Right lung (tissue), 5 donors: Measurements from ENCODE around the gene GALNT17. TPM values are rescaled to one million over a fixed set of nuclear protein-coding genes. Genes with fewer than 3 reads are reported as not detected.

ENCODE experiments used
- DNase-seq, 2 donors: peaks; one replicate each; pipeline ENCODE4 v3.0.0-alpha.2; 2013
- polyA plus RNA-seq, 5 donors: library from polyadenylated mRNA; unstranded; fragments of 120-200 nt; gene quantifications; one replicate each; pipeline versions ENCODE4 v1.2.1 to v1.2.3, GENCODE V29; 2013; ENCODE audit warnings: inconsistent platforms in 1 of 5, low replicate concordance in 1 of 5; ENCODE audit not compliant: insufficient read length in 5 of 5, insufficient read depth in 1 of 5

Gene GALNT17
- polyA plus RNA-seq, 5 donors = 5.9 to 22.2 (median 10.7) TPM

DNA sequence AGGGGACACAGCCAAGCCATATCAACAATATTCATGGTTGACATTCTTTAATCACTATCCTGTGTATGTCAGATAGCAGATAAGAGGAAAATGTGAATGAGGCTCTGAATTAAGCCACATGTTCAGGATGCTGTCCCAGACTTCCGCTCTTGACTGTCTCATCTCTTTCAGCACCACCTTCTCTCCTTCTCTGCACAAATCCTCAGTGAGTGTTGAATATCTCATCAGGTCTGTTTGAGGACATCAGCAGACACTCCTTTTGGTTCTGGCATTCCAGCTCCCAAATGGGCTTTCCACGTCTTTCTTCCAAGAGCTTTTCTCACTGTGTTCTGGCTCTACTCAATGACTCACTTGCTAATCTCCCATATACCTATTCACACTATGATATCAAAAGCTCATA lies 321.7 kb downstream of the GALNT17 start:
- DNase-seq = no peak

DNA sequence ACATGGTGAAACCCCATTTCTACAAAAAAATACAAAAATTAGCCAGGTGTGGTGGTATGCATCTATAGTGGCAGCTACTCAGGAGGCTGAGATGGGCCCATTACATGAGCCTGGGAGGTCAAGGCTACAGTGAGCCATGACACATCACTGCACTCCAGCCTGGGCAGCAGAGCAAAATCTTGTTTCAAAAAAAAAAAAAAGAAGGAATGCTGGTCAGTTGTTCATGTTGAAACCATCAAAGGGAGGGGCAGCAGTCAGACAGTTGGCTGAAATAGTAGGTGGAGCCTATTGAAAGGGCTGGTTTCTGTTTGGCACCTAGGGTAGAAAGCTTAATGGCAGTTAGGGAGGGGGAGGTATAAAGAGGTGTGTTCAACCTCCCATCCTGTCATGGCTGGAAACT lies 323.0 kb downstream of the GALNT17 start:
- DNase-seq = no peak

DNA sequence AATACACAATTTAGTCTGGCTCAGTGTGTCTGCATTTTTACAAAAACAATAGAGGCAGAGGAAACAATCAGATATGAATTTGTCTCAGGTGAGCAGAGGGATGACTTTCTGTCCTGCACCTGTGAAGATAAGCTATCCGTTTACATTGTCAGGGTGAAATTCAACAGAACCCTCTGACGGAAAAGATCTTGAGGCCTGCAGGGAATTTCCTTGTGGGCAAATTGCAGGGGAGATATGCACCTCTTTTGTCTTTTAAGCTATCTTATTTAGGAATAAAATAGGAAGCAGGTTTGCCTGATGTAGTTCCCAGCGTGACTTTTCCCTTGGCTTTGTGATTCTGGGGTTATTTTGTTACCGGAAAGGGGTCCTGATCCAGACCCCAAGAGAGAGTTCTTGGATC lies 325.1 kb downstream of the GALNT17 start:
- no peak for DNase-seq

DNA sequence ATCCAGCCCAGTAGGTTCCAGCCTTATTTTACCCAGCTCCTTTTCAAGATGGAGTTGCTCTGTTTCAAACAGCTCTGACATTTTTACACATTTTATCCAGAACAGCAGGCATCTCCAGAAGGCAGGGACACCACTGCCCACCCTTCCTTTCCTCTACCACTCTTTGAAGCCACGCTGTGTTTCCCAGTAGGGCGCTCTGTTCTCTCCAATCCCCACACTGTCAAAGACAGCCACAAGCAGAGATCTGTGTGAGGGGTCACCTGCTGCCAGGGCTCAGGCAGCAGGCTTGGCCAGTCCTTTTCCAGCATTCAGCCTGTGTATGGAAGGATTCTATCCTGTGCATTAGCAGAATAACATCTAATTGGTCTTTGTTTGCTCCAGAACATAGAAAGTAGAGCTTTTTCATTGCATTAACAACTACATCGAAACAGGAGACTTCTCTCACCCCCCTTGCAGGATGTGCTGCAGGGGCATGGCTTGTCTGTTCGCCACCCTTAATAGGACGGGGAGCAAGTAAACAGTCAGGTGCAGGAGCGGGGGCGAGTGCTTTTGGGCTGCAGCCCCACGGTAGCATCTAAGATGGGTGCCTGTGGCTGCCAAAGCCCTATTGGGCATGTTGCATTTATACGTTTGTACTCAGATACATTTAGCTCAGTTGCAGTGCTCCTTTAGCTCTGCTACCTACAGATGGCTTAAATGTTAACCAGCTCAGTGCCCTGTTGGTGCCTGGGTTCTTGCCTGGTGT lies 326.1 kb downstream of the GALNT17 start:
- DNase-seq = no peak

DNA sequence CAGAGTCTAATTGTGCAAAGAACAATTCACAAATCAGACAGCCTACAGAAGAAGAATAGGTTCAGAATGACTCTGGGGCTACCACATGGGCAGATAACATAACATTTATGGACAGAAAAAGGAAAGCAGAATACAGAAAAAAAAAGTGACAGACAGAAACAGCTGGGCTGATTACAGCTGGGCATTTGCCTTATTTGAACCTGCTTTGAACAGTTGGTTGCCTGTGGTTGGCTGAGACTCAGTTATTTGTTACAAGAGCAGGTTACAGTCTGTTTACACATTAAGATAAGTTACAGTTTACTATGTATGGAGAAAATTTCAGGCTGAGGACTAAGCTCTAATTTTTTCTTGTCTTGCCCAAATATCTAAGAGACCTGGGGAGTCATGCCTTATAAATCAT lies 327.2 kb downstream of the GALNT17 start:
- no peak for DNase-seq

DNA sequence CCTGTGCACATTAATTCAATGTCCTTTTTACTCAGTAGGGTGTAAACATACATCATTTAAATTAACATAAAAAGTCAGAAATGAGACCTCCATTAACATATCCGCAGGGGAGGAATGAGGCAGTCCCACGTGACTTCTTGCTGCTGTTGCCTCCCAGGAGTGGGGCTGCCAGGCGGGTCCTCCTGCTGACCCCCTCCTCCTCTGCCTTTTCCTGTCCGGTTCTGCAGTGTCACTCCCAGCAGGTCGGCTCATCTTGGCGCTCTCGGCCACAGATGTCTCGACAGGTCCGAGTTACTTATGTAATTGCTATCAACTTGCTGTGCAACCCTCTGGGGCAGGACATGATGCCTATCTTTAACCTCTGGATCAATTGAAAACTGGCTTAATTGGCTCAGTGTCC lies 329.6 kb downstream of the GALNT17 start:
- DNase-seq = no peak

DNA sequence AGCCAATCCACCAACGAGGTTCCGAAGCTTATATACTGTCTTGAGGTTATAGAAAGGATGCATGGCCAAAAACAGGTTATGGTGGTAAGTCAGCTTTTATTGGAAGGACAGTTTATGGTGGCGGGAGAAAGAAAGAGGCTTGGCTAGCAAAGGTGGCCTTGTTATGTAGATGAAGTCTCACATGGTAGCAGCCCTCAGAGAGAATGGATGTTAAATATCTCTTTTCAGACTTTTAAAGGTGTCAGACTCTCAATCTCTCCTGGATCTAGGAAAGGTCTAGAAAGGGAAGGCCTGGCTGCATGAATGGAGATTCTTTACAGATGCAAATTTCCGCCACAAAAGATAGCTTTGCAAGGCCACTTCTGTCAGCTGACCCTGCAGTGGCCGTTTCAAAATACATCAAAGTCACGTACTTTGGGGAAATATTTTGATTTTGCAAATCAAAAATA lies 333.8 kb downstream of the GALNT17 start:
- DNase-seq = no peak

DNA sequence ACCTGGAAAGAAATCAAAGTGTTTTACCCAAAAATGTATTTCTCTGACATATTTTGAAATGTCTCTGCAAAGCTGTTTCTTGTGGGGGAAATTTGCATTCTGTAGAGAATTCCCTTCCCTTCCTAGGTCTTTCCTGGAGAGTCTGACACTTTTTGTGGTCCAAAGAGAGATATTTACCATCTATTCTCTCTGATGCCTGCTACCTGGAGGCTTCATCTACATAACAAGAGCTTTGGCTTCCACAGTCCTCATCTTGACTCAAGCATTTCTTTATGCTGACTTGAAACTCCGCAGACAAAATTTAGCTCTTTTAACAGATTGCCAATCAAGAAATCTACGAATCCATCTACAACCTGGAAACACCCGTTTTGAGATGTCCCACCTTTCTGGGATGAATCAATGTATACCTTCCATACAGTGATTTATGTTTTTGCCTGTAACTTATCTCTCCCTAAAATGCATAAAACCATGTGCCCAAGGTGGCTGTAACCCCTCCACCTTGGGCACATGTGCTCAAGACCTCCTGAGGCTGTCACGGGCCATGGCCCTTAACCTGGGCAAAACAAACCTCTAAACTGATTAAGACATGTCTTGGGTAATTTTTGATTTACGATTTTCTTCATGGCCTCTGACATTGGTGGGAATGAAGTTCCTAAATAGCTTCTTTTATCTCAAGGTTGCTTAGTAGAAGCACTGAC lies 334.7 kb downstream of the GALNT17 start:
- no peak for DNase-seq

DNA sequence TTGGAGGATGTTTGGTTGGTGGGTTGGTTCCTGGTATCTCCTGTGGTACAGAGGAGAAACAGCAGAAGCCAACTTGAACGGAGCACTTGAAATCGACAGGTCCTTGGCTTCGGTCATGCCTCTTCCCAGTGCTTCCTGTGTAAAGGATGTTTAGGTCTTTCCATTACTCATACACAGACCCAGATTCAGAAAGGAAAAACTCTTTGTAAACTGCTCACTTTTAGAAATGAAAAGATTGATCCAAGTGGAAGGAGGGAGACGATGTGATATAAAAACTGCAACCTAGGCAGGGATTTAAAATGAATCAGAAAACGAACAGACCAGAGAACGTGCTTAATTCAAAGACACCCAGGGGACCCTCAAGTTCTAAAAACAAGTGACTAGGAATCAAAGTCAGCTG lies 338.4 kb downstream of the GALNT17 start:
- no peak for DNase-seq

DNA sequence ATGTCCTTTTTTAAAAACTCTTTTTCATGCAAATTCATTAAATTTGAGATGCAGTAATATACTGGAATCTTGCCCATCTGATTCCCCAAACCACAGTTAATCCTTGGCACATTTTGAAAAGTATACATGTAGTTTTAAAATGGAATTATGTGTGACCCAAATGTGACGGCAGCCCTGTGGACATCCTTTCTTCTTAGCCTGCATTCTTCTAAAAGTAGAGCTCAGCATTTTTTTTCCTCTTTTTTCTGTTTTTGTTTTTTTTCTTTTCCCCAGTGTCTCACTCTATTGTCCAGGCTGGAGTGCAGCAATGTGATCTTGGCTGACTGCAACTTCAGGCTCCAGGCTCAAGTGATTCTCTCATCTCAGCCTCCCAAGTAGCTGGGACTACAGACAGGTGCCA lies 338.9 kb downstream of the GALNT17 start:
- peak; percentile 62 to 65 for DNase-seq

DNA sequence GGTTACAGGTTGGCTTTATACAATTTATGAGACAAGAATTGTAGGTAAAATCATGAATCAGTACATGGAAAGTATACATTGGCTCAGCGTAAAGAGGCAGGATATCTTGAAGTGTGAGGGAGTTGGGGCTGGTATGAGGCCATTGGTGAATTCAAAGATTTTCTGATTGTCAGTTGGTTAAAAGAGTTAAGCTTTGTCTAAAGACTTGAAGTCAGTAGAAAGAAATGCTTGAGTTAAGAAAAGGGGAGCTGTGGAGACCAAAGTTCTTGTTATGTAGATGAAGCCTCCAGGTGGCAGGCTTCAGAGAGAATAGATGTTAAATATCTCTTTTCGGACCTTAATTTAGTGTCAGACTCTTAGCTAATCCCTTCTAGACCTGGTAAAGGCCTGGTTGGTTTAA lies 341.0 kb downstream of the GALNT17 start:
- no peak for DNase-seq

DNA sequence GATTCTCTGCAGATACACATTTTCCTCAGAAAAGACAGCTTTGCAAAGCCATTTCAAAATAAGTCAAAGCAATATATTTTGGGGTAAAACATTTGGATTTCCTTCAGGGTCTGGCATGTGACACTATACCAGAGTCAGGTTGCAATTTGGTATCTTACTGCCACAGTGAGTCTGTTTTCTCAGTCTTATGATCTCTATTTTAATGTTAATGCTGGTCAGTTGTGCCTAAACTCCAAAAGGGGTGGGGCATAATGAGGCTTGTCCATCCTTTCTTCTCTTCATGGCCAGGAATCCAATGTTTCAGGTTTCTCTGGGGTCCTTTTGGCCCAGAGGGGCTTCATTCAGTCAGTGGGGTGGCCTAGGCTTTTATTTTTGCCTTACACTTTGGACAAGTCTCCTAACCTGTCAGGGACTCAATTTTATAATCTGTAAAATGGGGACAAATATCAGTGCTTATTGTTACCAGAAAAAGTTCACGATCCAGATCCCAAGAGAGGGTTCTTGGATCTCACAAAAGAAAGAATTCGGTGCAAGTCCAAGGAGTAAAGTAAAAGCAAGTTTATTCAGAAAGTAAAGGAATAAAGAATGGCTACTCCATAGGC lies 341.5 kb downstream of the GALNT17 start:
- no peak for DNase-seq

DNA sequence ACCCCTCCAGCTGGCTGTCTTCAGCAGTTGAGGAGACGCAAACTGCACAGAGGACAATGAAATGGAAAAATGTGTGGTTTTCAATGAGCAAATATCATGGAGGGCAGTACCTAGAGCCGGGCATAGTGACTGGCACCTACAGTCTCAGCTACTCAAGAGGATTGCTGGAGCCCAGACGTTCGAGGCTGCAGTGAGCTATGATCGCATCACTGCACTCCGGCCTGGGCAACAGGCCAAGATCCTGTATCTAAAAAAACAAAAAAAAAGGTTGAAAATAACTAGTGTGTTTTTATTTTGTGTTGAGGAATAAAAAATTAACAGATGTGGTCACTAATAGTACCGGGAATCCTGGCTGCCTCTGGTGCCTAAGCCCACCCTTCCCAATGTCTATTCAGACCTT lies 345.5 kb downstream of the GALNT17 start:
- DNase-seq = no peak

DNA sequence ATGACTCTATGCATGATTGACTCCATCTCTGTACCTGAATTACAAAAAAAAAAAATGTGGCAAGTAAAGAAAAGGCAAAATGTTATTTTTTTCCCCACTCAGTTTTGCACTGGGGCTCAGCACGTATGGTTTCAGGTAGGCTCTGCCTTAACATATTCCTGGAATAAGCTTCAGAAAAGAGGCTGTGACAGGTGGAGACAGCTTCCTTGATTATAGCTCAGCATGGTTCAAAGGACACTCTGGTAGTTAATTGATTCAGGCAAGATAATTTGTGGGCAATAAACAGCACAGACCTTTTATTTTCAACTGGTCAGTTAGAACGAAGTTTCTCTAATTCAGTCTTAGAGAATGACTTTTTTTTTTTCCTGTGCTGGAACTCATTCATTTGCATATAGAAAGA lies 347.3 kb downstream of the GALNT17 start:
- no peak for DNase-seq

DNA sequence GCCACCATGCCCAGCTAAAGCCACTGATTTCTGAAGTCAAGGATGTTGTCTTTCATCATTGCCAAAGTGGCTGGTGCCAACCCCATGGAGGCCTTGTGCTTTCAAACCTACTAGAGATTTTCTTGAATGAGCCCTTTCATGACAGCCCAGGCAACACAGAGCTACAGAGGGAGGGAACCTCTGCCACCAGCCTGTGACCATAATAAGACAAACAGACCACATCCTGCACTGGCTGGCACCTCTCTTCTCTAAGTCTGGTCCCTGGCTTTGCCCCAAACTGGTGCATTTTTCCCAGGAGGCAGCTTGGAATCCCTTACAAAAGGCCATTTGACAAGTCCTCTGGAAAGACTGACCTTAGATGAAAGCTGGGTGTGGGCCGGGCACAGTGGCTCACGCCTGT lies 348.8 kb downstream of the GALNT17 start:
- no peak for DNase-seq

DNA sequence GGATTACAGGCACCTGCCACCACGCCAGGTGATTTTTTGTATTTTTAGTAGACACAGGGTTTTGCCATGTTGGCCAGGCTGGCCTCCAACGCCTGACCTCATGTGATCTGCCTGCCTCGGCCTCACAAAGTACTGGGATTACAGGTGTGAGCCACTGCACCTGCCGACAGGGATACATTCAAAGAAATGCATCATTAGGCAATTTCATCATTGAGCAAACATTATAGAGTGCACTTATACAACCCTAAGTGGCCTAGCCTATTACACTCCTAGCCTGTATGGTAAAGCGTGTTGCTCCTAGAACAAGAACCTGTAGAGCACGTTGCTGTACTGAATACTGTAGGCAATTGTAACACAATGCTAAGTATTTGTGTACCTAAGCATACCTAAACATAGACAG lies 350.3 kb downstream of the GALNT17 start:
- peak; percentile 40 to 55 for DNase-seq

DNA sequence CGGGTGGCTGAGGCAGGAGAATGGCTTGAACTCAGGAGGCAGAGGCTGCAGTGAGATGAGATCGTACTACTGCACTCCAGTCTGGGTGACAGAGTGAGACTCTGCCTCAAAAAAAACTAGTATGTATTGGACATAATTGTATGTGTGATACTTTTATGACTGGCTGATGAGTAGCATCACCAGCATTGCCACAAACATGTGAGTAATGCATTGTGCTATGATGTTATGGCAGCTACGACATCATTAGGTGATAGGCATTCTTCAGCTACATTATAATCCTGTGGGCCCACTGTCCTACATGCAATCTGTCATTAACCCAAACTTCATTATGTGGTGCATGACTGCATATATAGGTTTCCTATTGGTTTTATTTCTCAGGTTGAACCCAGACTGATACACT lies 352.4 kb downstream of the GALNT17 start:
- no peak for DNase-seq

DNA sequence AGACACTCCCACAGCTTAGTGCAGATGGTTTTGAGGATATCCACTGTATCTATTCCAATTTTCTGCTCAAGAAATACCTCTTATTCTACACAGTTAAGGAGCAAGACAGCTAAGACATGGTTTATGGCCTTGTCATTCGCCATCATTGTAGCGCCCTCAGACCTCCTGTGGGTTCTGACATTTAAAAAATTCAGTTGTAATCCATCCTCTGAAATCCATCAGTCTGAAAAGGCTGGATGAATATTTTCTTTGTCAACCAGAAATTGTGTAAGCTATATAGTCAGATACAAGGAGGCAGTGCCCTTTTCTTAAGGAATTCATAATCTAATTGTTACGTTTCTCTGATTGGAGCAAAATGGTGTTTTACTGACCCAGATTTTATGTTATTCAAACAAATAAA lies 353.6 kb downstream of the GALNT17 start:
- DNase-seq = no peak

DNA sequence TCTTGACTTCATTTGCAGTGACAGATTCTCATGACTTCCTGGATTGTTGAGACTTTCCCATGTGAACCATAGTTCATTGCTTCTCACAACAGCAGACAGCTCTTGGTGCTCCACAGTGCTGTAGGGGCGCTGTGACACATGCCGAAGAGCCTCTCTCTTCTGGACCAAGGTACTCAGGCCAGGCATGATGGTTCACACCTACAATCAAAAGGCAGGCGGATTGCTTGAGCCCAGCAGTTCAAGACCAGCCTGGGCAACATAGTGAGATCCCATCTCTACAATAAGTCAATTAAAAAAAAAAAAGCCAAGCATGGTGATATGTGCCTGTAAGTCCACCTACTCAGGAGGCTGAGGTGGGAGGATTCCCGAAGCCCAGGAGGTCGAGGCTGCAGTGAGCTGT lies 354.5 kb downstream of the GALNT17 start:
- no peak for DNase-seq

DNA sequence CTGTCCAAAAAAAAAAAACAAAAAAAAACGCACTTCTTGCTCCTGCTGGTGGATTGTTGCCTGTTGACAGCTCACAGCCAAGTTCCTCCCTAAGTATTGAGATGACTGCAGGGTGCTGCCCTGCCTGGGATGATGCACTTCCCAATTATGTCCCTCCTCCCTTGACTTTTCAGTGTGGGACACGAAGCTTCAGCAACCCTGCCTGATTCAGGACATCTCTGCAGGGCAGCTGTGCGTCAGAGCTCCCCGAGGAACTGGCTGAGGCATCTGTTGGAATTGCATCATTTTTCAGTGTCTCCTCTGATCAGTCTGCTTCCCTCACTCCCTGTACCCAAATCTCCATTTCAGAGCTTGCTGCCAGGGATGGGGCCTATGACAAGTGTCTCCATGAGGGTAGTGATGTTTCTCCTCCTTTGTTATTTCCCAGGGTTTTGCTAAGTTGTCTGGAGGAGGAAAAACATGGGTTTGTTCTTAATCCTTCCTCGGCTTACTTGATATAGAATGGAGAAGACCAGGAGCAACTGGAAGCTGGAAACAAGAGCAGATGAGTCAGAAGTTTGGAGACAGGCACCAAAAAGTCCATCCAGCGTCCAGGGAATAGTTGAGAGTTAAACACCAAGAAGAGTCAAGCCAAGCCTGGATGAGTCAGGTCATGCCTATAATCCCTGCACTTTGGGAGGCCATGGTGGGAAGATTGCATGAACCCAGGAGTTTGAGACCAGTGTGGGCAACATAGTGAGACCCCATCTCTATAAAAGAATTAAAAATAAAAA lies 355.1 kb downstream of the GALNT17 start:
- DNase-seq = no peak

DNA sequence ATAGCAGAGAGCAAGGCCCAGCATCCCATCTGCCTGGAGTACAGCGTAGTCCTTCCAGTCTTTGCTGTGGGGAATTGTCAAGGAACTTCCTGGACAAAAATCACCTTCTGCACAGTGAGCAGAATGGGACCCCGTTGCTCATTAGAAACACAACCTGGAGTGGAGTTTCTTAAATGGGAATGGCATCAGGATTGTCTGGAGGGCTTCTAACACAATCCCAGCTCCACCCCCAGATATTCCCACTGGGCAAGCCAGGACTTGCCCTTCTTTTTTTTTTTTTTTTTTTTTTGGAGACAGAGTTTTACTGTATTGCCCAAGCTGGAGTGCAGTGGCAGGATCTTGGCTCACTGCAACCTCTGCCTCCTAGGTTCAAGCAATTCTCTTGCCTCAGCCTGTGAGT lies 356.4 kb downstream of the GALNT17 start:
- DNase-seq = no peak

DNA sequence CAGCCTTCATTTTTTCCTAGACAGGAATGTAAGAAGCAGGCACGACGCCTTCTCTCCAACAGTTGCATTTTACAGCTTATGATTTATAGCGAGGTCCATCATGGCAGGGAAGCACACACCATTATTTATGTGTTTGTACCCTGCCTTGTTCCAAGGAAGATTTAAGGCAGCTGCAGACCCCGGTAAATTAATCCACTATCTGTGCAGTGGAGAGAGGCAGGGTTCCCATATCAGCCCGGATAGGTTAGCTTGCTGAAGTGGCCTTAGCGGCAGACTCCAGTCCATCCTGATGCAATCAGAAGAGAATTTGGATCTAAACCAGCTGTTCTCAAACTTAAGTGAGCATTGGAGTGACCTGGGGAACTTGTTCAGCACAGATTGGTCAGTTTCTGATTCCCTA lies 359.4 kb downstream of the GALNT17 start:
- no peak for DNase-seq
